HepG2 (cell line): ENCODE results near the gene RBPJ. TPM values are rescaled to one million over a fixed set of nuclear protein-coding genes. Genes with fewer than 3 reads are reported as not detected.

Source experiments
- ATAC-seq: fragments of 200-7000 bp; cut with Tn5 transposase; 3 replicates; pipeline ENCODE4 v1.9.1; 2020; ENCODE audit warnings: mild to moderate bottlenecking, moderate library complexity
- BruUV-seq: library from RNA; stranded (reverse); fragments of 400-500 nt; replicated peaks from 2 replicates; lab custom pipeline; 2021; lab: Mats Ljungman, UMichigan
- CTCF ChIA-PET: fragments of 300-600 bp; formaldehyde crosslinking; extraction: SDS; loops from one replicate; lab custom pipeline; 2021; ENCODE audit warnings: low total read pairs, inconsistent platforms, low intra/inter-chr PET ratio; lab: Yijun Ruan, JAX
- POLR2A ChIA-PET: fragments of 350-600 bp; sonication (Branson Sonifier 250); formaldehyde crosslinking; loops from one replicate; lab custom pipeline; 2020; ENCODE audit warnings: antibody characterized with exemption, inconsistent platforms; lab: Yijun Ruan, JAX
- DNase-seq: peaks from one replicate; pipeline ENCODE4 v3.0.0-alpha.2; 2015; ENCODE audit warnings: low spot score
- FAIRE-seq: peaks from 3 replicates; lab custom pipeline; 2011; peaks lifted over from hg19 to GRCh38; lab: Jason Lieb, UNC
- H2AFZ ChIP-seq: one replicate; pipeline ENCODE4 v1.6.1; 2011; ENCODE audit warnings: low read length, inconsistent platforms
- H3K27ac ChIP-seq: fragments of 300-600 bp; 3 replicates; pipeline ENCODE4 v1.8.0; 2011; ENCODE audit warnings: mixed run types, mild to moderate bottlenecking, mixed read lengths, low read length, inconsistent platforms; ENCODE audit not compliant: insufficient read depth; ENCODE audit errors: extremely low read length
- H3K27me3 ChIP-seq, 2 experiments: fragments of 200-600 bp in 1 of 2; 2 replicates in 1 of 2; 3 replicates in 1 of 2; pipeline versions ENCODE4 v1.6.0 to v1.8.0; 2011; ENCODE audit warnings: low read length in 2 of 2, mild to moderate bottlenecking in 2 of 2, moderate library complexity in 2 of 2, inconsistent platforms in 1 of 2; ENCODE audit not compliant: insufficient read depth in 2 of 2, control insufficient read depth in 1 of 2
- H3K36me3 ChIP-seq, 2 experiments: fragments of 200-600 bp in 1 of 2; replicated peaks in 1 of 2; 2 replicates in 1 of 2; 3 replicates in 1 of 2; pipeline versions ENCODE4 v1.5.1 to v1.8.0; 2011; ENCODE audit warnings: low read length in 2 of 2, inconsistent platforms in 1 of 2; ENCODE audit not compliant: insufficient read depth in 2 of 2, control insufficient read depth in 1 of 2
- H3K4me1 ChIP-seq: 2 replicates; pipeline ENCODE4 v1.5.1; 2012; ENCODE audit warnings: low read length, inconsistent platforms; ENCODE audit not compliant: insufficient read depth
- H3K4me2 ChIP-seq: 2 replicates; pipeline ENCODE4 v1.6.0; 2011; ENCODE audit warnings: low read depth, low read length, inconsistent platforms
- H3K4me3 ChIP-seq, 3 experiments: fragments of 200-600 bp in 1 of 3; sonication (generic), shearing (Covaris generic) in 1 of 3; replicated peaks in 1 of 3; 2 replicates each; pipeline ENCODE4 v1.5.1; 2011 to 2016; ENCODE audit warnings: low read length in 3 of 3, inconsistent platforms in 2 of 3, low read depth in 2 of 3, mild to moderate bottlenecking in 2 of 3, control low read depth in 1 of 3, mixed read lengths in 1 of 3; ENCODE audit not compliant: insufficient read depth in 1 of 3
- H3K79me2 ChIP-seq: one replicate; pipeline ENCODE4 v1.6.1; 2011; ENCODE audit warnings: low read length, inconsistent platforms; ENCODE audit not compliant: insufficient read depth
- H3K9ac ChIP-seq: 2 replicates; pipeline ENCODE4 v1.6.0; 2011; ENCODE audit warnings: mild to moderate bottlenecking, low read depth, low read length, inconsistent platforms; ENCODE audit not compliant: insufficient read depth
- H3K9me3 ChIP-seq: 2 replicates; pipeline ENCODE4 v1.5.1; 2012; ENCODE audit warnings: mild to moderate bottlenecking, low read length
- H4K20me1 ChIP-seq: 2 replicates; pipeline ENCODE4 v1.6.0; 2011; ENCODE audit warnings: inconsistent platforms, mild to moderate bottlenecking, low read length, moderate library complexity; ENCODE audit not compliant: insufficient read depth
- CEBPG ChIP-seq: IDR thresholded peaks from 2 replicates; pipeline ENCODE4 v1.6.1; 2016
- DMAP1 ChIP-seq: IDR thresholded peaks from 2 replicates; pipeline ENCODE4 v1.6.1; 2016
- ELF1 ChIP-seq: sonication (generic); formaldehyde crosslinking; IDR thresholded peaks from 2 replicates; pipeline ENCODE4 v1.4.0; 2020; ENCODE audit warnings: missing genetic modification reagents
- NBN ChIP-seq: fragments of 450-650 bp; conservative IDR thresholded peaks from 2 replicates; pipeline ENCODE4 v1.6.1; 2017
- NFE2 ChIP-seq: sonication (generic); formaldehyde crosslinking; IDR thresholded peaks from 2 replicates; pipeline ENCODE4 v1.4.0; 2020; ENCODE audit warnings: missing genetic modification reagents
- RBFOX2 ChIP-seq: fragments of 200-400 bp; formaldehyde crosslinking; IDR thresholded peaks from 2 replicates; pipeline ENCODE4 v1.6.1; 2017; ENCODE audit warnings: low read depth, mild to moderate bottlenecking, low read length
- RXRB ChIP-seq: IDR thresholded peaks from 2 replicates; pipeline ENCODE4 v1.6.1; 2016; ENCODE audit warnings: borderline replicate concordance, missing genetic modification reagents, missing compliant biosample characterization
- SNAI1 ChIP-seq: sonication (generic); formaldehyde crosslinking; IDR thresholded peaks from 2 replicates; pipeline ENCODE4 v1.5.0; 2020; ENCODE audit warnings: mild to moderate bottlenecking, missing genetic modification reagents, borderline replicate concordance
- XBP1 ChIP-seq: sonication (generic); formaldehyde crosslinking; IDR thresholded peaks from 2 replicates; pipeline ENCODE4 v1.5.0; 2020; ENCODE audit warnings: missing genetic modification reagents
- ZNF160 ChIP-seq: sonication (generic); formaldehyde crosslinking; IDR thresholded peaks from 2 replicates; pipeline ENCODE4 v1.8.0; 2022; ENCODE audit warnings: mild to moderate bottlenecking, inconsistent platforms, missing genetic modification reagents
- ZNF264 ChIP-seq: sonication (generic); formaldehyde crosslinking; IDR thresholded peaks from 2 replicates; pipeline ENCODE4 v1.4.0; 2020; ENCODE audit warnings: missing genetic modification reagents
- ZNF335 ChIP-seq: sonication (generic); formaldehyde crosslinking; IDR thresholded peaks from 2 replicates; pipeline ENCODE4 v1.4.0; 2020; ENCODE audit warnings: missing genetic modification reagents
- ZNF33B ChIP-seq: sonication (generic); formaldehyde crosslinking; IDR thresholded peaks from 2 replicates; pipeline ENCODE4 v1.5.1; 2020; ENCODE audit warnings: mild to moderate bottlenecking, missing genetic modification reagents
- ZNF619 ChIP-seq: sonication (generic); formaldehyde crosslinking; IDR thresholded peaks from 2 replicates; pipeline ENCODE4 v1.4.0; 2020; ENCODE audit warnings: mild to moderate bottlenecking, missing genetic modification reagents
- ZNF773 ChIP-seq: sonication (generic); formaldehyde crosslinking; IDR thresholded peaks from 2 replicates; pipeline ENCODE4 v1.4.0; 2020; ENCODE audit warnings: missing genetic modification reagents, borderline replicate concordance
- ZSCAN21 ChIP-seq: sonication (generic); formaldehyde crosslinking; IDR thresholded peaks from 2 replicates; pipeline ENCODE4 v1.8.0; 2022; ENCODE audit warnings: mild to moderate bottlenecking, missing genetic modification reagents, moderate library complexity, borderline replicate concordance
- WGBS: methylation state at CpG from one replicate; pipeline ENCODE4 v1.1.6; 2017; ENCODE audit warnings: low lambda C conversion rate; 5-methylcytosine and 5-hydroxymethylcytosine counted together
- in situ Hi-C: cut with HindIII; loops from 2 replicates; pipeline ENCODE4 v1.10.0; 2017; ENCODE audit warnings: low pct_unique_long_range_greater_than_20kb; ENCODE audit not compliant: extremely low pct_ligation_motif_present
- intact Hi-C: fragments of 100-400 bp; cut with micrococcal nuclease; formaldehyde crosslinking; loops from one replicate; pipeline ENCODE4 v1.10.0; 2022; ENCODE audit not compliant: unreplicated experiment
- polyA plus RNA-seq, 8 experiments: library from polyadenylated mRNA; depleted of rRNA in 3 of 8; stranded (reverse) in 7 of 8; unstranded in 1 of 8; fragments of >200 nt; fragmentation: Illumina TruSeq in 4 of 8; extraction: Trizol in 4 of 8; gene quantifications; 2 replicates each; pipeline versions ENCODE4 v1.2.1 to v1.2.3, GENCODE V29; 2011 to 2016; ENCODE audit warnings: low read depth in 4 of 8, missing spikeins in 1 of 8, mixed read lengths in 1 of 8; ENCODE audit not compliant: insufficient read depth in 1 of 8
- total RNA-seq, 5 experiments: library from RNA; depleted of rRNA; stranded (reverse); fragments of >200 nt; fragmentation: Illumina TruSeq; extraction: Trizol; gene quantifications; 2 replicates each; pipeline ENCODE4 v1.2.3, GENCODE V29; 2016; ENCODE audit warnings: low read depth in 1 of 5
- TF ChIP-seq, protein P1 (sequence below): sonication (generic); formaldehyde crosslinking; conservative IDR thresholded peaks from 2 replicates; pipeline ENCODE4 v1.8.0; 2022; ENCODE audit warnings: low read depth, missing genetic modification reagents

RBPJ gene
- total and polyA plus RNA-seq, 2 of the 13 experiments (the other 11 are each of a cell fraction or from before 2014, with no cell fraction given): 25.9 to 33.2 TPM

DNA sequence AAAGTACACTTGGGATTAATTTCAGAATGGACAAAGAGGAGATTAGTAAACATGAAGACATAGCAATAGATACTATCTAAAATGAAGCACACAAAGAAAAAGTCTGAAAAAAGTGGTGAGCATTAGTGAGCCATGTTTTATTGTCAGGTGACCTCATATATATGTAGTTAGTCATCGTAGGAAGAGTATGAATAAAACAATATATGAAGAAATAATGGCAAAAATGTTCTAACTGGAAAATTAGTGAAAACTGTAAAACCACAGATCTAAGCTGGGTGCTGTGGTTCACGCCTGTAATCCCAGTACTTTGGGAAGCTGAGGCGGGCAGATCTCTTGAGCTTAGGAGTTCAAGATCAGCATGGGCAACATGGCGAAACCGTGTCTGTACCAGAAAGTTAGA is 67.9 kb downstream of the RBPJ start:
- 96% methylated on average over 5 of the region's 5 CpGs for WGBS
- no peak overlapping the region for H3K4me2 ChIP-seq
- H3K79me2 ChIP-seq: peaks cover 11% of the 10 kb centered on the region
- no peaks in the 10 kb centered on the region for H3K9me3 ChIP-seq
- H3K36me3 ChIP-seq: peaks cover 3 to 20% of the 10 kb centered on the region in 2 experiments
- no peak overlapping the region for H3K4me3 ChIP-seq
- in situ Hi-C loops (no loop called here), intact Hi-C loops (no loop called here)
- TF ChIP-seq RBFOX2: no peak
- TF ChIP-seq CEBPG (CRISPR knock-in tag): no peak
- no peak for TF ChIP-seq NFE2
- no peak for TF ChIP-seq ZNF264 (CRISPR knock-in tag)
- no peak for TF ChIP-seq XBP1 (CRISPR knock-in tag)
- no peak for TF ChIP-seq SNAI1 (CRISPR knock-in tag)
- TF ChIP-seq, protein P1, sequence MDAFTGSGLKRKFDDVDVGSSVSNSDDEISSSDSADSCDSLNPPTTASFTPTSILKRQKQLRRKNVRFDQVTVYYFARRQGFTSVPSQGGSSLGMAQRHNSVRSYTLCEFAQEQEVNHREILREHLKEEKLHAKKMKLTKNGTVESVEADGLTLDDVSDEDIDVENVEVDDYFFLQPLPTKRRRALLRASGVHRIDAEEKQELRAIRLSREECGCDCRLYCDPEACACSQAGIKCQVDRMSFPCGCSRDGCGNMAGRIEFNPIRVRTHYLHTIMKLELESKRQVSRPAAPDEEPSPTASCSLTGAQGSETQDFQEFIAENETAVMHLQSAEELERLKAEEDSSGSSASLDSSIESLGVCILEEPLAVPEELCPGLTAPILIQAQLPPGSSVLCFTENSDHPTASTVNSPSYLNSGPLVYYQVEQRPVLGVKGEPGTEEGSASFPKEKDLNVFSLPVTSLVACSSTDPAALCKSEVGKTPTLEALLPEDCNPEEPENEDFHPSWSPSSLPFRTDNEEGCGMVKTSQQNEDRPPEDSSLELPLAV: no peak
- no peak for TF ChIP-seq RXRB (CRISPR knock-in tag)
- TF ChIP-seq ZNF619: no peak
- no peak for TF ChIP-seq NBN
- TF ChIP-seq ZNF33B (CRISPR knock-in tag): no peak
- TF ChIP-seq DMAP1 (CRISPR knock-in tag): no peak
- TF ChIP-seq ZSCAN21 (CRISPR knock-in tag): no peak
- TF ChIP-seq ZNF335 (CRISPR knock-in tag): no peak
- no peak for TF ChIP-seq ELF1 (CRISPR knock-in tag)
- TF ChIP-seq ZNF773 (CRISPR knock-in tag): no peak
- TF ChIP-seq ZNF160: no peak
- ATAC-seq: no peak
- H3K27me3 ChIP-seq: no peaks in the 10 kb centered on the region
- ChIA-PET POLR2A (no interaction called here), CTCF (no interaction called here)
- BruUV-seq: no TSS peak
- no peak for DNase-seq
- FAIRE-seq: no peak
- peaks cover 2% of the 10 kb centered on the region; the same call in 1 of the 2 replicates for H4K20me1 ChIP-seq
- H3K4me1 ChIP-seq: no peaks in the 10 kb centered on the region
- H3K27ac ChIP-seq: no peak overlapping the region
- no peak overlapping the region for H3K9ac ChIP-seq
- H2AFZ ChIP-seq: no peak overlapping the region
